Breast epithelium (tissue), 3 donors: Measurements from ENCODE around the gene RNASEH1.

Source experiments
- CTCF ChIP-seq, 3 donors: fragments of 450-650 bp; IDR thresholded peaks; one replicate each; pipeline ENCODE4 v1.5.1; 2016 to 2017; ENCODE audit warnings: antibody characterized with exemption in 3 of 3, mild to moderate bottlenecking in 3 of 3, moderate library complexity in 3 of 3
- POLR2A ChIP-seq: fragments of 450-650 bp; IDR thresholded peaks from one replicate; pipeline ENCODE4 v1.6.1; 2016; ENCODE audit warnings: antibody characterized with exemption, mild to moderate bottlenecking, moderate library complexity
- POLR2AphosphoS5 ChIP-seq, 3 donors: sonication (generic); formaldehyde crosslinking; IDR thresholded peaks; one replicate each; pipeline ENCODE4 v1.6.1; 2017; ENCODE audit warnings: antibody characterized with exemption in 3 of 3

DNA sequence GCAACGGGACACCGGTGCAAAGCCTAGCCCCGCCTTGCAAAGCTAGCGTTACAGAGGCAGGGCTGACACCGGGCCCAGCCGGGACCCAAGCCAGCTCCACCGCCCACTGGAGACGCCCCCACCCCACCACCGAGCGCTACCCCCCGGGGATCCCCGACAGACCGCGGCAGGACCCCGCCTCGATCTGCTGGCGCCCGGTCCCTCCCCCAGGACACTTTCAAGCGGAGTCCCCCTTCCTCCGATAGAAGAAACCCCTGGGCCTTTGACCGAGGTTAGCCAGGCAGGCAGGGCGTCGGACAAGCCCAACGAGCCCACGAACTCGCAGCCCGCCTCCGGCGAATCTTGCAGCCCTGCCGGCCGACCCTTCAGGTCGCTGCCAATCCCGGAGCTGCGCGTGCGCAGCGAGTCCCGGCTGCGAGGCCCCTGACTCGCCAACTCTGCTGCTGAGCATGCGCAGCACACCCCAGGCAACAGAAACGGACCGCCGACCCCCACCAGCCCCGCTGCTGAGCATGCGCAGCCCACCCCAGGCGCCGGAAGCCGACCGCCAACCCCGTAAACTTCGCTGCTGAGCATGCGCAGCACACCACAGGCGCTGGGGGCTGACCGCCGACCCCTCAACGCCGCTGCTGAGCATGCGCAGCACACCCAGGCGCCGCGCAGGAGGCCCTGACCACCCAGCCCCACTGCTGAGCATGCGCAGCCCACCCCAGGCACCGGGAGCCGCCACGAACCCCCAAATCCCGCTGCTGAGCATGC is 39.5 kb downstream of the RNASEH1 start:
- TF ChIP-seq CTCF (IDR thresholded peaks at IDR 0.05): no peak
- peak in 1 of 3 donors; percentile 11 for TF ChIP-seq POLR2AphosphoS5 (IDR thresholded peaks at IDR 0.05)
- no peak for TF ChIP-seq POLR2A
